Mucosa of rectum (tissue), 2 donors: Measurements from ENCODE around the gene MPHOSPH9.
"Not testable (repeated sequence)": the region's sequence is repeated elsewhere in the genome, so short reads cannot be mapped to it uniquely, and the experiment has no call there.

Experiments used
- H3K27ac ChIP-seq, 2 donors: one replicate each; pipeline ENCODE4 v1.7.0; 2013; ENCODE audit warnings: inconsistent platforms in 2 of 2, low read depth in 2 of 2, low read length in 2 of 2
- H3K27me3 ChIP-seq, 2 donors: one replicate each; pipeline ENCODE4 v1.7.0; 2013; ENCODE audit warnings: low read length in 2 of 2; ENCODE audit not compliant: control insufficient read depth in 2 of 2, insufficient read depth in 2 of 2
- H3K36me3 ChIP-seq, 2 donors: one replicate each; pipeline ENCODE4 v1.7.0; 2013; ENCODE audit warnings: low read length in 2 of 2; ENCODE audit not compliant: control insufficient read depth in 2 of 2, insufficient read depth in 2 of 2
- H3K4me1 ChIP-seq, 2 donors: one replicate each; pipeline ENCODE4 v1.7.0; 2013; ENCODE audit warnings: low read length in 2 of 2, mild to moderate bottlenecking in 1 of 2; ENCODE audit not compliant: control insufficient read depth in 2 of 2, insufficient read depth in 2 of 2
- H3K4me3 ChIP-seq, 2 donors: one replicate each; pipeline ENCODE4 v1.7.0; 2013; ENCODE audit warnings: low read length in 2 of 2
- H3K9ac ChIP-seq, 2 donors: one replicate each; pipeline ENCODE4 v1.7.0; 2013; ENCODE audit warnings: low read length in 2 of 2, low read depth in 1 of 2, mild to moderate bottlenecking in 1 of 2
- H3K9me3 ChIP-seq, 2 donors: one replicate each; pipeline ENCODE4 v1.7.0; 2013; ENCODE audit warnings: low read length in 2 of 2; ENCODE audit not compliant: control insufficient read depth in 2 of 2
- donor health status: healthy.
- donor health status: Normal muscosa, but diverticular disease.

The MPHOSPH9 gene

DNA sequence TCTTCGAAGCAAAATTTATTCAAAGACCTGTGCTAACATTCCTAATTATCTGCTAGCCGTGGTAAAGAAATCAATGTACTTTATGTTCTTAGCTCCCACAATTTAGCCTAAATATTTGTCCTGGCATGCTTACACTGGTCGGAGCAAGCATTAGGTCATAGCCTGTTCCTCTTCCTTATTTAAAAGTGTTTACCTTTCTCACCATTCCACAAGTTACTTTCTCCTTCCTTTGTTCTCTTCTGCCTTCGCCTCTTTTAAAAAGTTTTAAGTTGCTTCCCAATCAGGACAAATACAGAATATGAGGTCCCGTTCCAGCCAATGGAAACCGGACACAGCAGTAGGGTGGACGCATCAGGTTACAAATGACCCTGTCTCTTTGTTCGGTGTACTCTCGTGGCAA, 27.1 kb upstream of the MPHOSPH9 start:
- Histone ChIP-seq H3K36me3 (peaks cover 29 to 42% of the 10 kb centered on the region in 2 donors), H3K4me1 (no peaks in the 10 kb centered on the region), H3K9ac (no peak overlapping the region), H3K27ac (no peak overlapping the region), H3K27me3 (no peaks in the 10 kb centered on the region), H3K9me3 (no peaks in the 10 kb centered on the region), H3K4me3 (no peak overlapping the region)

DNA sequence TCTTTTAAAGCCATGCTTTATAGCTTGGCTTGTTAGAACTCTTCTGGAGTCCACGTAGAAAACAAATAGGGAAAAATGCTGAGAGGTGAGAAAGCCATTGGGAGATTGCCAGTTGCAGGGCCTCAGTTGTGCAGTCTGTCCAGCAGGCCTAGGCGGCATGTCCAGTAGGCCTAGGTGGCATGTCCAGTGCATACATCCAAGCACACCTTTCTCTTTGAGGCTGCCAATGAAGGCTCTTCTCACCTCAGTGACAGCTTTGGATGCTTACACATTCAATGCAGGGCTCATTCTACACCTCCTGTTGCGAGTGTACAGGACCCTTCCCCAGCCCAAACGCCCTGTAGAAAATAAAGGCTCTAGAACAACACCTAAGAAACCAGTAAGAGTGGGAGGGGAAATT, 25.7 kb upstream of the MPHOSPH9 start:
- H3K27me3 ChIP-seq: no peaks in the 10 kb centered on the region
- no peak overlapping the region for H3K9ac ChIP-seq
- no peaks in the 10 kb centered on the region for H3K4me1 ChIP-seq
- H3K4me3 ChIP-seq: no peak overlapping the region
- H3K9me3 ChIP-seq: no peaks in the 10 kb centered on the region
- no peak overlapping the region for H3K27ac ChIP-seq
- peaks cover 36 to 48% of the 10 kb centered on the region in 2 donors for H3K36me3 ChIP-seq

DNA sequence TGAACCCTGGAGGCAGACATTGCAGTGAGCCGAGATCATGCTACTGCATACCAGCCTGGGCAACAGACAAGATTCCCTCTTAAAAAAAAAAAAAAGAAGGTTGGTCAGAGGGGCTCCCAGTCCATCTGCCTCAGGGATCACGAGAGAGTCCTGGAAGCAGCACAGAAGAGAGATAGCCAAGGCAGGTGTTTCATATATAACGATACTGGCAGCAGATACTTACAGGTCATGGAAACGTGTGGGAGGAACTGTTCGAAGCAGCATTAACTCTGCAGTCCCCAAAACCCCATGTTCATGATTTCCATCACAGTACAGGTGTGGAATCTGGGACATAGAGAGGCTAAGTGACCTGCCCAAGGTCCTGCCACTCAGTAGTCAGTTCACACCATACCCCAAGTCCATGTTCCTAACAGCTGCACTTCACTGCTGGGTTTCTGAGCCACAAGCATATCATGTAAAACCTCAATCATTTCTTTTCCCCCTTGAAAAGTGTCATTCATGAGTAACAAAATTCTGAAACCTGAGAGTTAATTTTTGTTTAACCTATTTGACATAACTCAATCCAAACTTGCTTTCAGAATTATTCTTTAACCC, 22.0 kb upstream of the MPHOSPH9 start:
- Histone ChIP-seq H3K27ac (no peak overlapping the region), H3K9me3 (no peaks in the 10 kb centered on the region), H3K4me1 (peaks cover 8 to 18% of the 10 kb centered on the region in 2 donors), H3K9ac (no peak overlapping the region), H3K36me3 (peaks cover 28 to 30% of the 10 kb centered on the region in 2 donors), H3K27me3 (no peaks in the 10 kb centered on the region), H3K4me3 (no peak overlapping the region)

DNA sequence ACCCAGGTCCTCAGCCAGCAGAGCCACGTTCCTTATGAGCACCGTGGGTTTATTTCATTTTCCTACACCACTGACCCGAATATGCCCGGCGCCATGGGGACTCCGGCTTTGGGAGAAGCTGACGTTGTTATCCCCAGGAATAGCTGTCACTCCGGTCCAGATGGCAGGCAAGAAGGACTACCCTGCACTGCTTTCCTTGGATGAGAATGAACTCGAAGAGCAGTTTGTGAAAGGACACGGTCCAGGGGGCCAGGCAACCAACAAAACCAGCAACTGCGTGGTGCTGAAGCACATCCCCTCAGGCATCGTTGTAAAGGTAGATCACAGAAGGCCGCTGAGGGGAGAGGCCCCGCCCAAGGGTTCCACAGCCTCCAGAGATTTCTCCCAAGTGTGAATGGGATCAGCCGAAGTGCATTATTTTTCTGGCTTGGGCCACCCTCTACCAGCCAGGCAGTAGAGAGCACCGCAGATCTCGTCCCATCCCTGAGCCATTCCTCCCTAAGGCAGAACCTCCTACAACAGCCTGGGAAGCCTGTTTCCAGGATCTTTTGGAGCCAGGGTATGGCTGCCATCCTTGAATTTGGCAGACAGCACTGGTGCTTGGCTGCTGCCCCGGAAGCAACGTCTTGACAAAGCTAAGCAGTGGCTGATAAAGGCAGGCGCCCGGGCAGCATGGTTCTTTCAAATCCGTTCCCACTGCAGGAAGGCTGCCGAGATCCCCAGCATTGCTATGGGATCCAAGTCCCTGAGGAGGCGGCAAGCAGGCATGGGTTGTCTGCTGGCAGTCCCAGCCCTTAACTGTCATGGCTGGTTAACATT, 20.9 kb upstream of the MPHOSPH9 start:
- Histone ChIP-seq H3K9me3 (no peaks in the 10 kb centered on the region), H3K4me3 (no peak overlapping the region), H3K27me3 (no peaks in the 10 kb centered on the region), H3K36me3 (peaks cover 25 to 27% of the 10 kb centered on the region in 2 donors), H3K4me1 (peaks cover 8 to 18% of the 10 kb centered on the region in 2 donors), H3K27ac (no peak overlapping the region), H3K9ac (no peak overlapping the region)

DNA sequence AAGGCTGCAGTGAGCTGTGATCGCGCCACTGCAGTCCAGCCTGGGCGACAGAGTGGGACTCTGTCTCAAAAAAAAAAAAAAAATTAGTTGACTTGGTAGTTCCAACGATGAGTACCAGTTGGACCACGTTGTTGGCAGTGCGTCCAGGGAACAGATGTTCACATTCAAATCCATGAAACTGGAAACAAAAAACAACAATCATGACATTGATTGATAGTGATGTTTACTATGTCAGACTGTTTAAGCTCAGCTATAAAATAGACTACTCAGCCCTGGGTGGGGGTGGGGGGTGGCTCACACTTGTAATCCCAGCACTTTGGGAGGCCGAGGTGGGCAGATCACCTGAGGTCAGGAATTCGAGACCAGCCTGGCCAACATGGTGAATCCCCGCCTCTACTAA, 19.4 kb upstream of the MPHOSPH9 start:
- peaks cover 8 to 18% of the 10 kb centered on the region in 2 donors for H3K4me1 ChIP-seq
- not testable (repeated sequence) for H3K27ac ChIP-seq, H3K9me3 ChIP-seq, H3K27me3 ChIP-seq, H3K9ac ChIP-seq, H3K4me3 ChIP-seq
- H3K36me3 ChIP-seq: peaks cover 20 to 22% of the 10 kb centered on the region in 2 donors

DNA sequence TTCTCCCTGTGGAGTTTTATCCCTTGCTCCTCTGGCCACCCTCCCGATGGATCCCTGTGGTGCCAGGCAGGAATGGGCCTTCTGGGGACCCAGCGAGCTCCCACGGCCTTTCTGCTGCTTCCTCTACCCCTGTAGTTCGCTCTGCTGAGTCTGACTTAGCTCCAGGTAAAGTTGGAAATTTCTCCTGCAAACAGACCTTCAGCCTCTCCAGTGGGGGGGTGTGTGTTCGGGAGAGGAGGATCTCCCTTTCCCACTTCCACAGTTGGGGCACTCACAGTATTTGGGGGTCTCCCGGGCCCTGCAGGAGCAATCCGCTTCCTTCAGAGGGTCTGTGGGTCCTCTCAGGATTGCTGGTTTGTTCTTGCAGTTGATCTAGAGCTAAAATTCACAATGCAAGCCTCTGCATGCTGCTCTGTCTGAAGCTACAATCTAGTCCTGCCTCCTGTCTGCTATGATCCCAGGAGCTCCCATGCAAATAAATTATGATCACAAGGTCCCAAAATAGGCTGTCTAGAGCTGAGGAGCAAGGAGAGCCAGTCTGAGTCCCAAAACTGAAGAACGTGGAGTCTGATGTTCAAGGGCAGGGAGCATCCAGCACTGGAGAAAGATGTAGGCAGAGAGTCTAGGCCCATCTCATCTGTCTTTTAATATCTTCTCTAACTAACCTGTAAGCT, 18.6 kb upstream of the MPHOSPH9 start:
- Histone ChIP-seq H3K36me3 (peaks cover 18 to 20% of the 10 kb centered on the region in 2 donors), H3K27ac (peak overlapping the region; percentile 87 to 92)

DNA sequence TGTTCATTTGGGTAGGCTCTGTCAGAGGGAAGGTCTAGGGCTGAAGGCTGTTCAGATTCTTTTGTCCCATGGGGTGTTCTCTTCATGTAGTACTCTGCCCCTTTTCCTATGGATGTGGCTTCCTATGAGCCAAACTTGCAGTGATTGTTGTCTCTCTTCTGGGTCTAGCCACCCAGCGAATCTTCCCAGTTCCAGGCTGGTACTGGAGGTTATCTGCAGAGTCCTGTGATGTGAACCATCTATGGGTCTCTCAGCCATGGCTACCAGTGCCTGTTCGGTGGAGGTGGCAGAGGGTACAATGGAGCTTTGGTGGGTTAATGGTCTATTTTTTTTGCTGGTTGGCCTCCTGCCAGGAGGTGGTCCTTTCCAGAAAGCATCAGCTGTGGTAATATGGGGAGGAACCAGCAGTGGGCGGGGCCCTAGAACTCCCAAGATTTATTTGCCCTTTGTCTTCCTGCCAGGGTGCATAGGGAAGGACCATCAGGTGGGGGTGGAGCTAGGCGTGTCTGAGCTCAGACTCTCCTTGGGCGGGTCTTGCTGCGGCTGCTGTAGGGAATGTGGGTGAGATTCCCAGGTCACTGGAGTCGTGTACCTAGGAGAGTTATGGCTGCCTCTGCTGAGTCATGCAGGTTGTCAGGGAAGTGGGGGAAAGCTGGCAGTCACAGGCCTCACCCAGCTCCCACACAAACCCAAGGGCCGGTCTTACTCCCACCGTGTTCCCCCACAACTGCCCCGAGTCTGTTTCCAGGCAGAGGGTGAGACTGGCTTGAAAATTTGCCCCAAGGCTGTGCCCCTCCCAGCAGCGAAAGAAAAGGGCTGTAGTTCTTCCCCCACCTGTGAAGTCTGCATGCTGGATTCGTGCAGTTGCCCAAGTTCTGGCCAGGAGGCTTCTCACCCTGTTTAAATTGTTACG, 17.8 kb upstream of the MPHOSPH9 start:
- Histone ChIP-seq H3K27ac (peak overlapping the region; percentile 87 to 92), H3K4me1 (peaks cover 8 to 18% of the 10 kb centered on the region in 2 donors), H3K9me3 (no peaks in the 10 kb centered on the region), H3K27me3 (no peaks in the 10 kb centered on the region), H3K4me3 (peak overlapping the region; percentile 35 to 43), H3K9ac (peak overlapping the region; percentile 47 to 72), H3K36me3 (peaks cover 15 to 16% of the 10 kb centered on the region in 2 donors)

More for the DNA sequence above, 18.6 kb upstream of the MPHOSPH9 start:
- Histone ChIP-seq H3K9me3 (no peaks in the 10 kb centered on the region), H3K4me1 (peaks cover 8 to 18% of the 10 kb centered on the region in 2 donors), H3K27me3 (no peaks in the 10 kb centered on the region), H3K4me3 (peak overlapping the region; percentile 35 to 43), H3K9ac (peak overlapping the region; percentile 47 to 72)

DNA sequence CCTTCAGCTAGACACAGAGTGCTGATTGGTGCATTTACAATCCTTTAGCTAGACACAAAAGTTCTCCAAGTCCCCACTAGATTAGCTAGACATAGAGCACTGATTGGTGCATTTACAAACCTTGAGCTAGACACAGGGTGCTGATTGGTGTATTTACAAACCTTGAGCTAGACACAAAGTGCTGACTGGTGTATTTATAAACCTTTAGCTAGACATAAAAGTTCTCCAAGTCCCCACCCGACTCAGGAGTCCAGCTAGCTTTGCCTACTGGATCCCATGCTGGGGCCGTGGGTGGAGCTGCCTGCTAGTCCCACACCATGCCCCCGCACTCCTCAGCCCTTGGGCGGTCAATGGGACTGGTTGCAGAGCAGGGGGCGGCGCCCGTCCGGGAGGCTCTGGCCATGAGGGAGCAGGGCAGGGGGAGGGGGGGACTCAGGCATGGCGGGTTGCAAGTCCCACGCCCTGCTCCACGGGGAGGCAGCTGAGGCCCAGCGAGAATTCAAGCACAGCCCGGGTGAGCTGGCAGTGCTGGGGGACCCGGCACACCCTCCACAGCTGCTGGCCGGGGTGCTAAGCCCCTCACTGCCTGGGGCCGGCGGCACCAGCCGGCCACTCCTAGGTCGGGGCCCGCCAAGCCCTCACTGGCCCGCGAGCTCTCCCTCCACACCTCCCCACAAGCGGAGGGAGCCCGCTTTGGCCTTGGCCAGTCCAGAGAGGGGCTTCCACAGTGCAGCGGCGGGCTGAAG, 16.2 kb upstream of the MPHOSPH9 start:
- H3K27ac ChIP-seq, H3K9me3 ChIP-seq, H3K4me3 ChIP-seq, H3K9ac ChIP-seq, H3K27me3 ChIP-seq, H3K36me3 ChIP-seq: not testable (repeated sequence)
- peaks cover 8 to 18% of the 10 kb centered on the region in 2 donors for H3K4me1 ChIP-seq

DNA sequence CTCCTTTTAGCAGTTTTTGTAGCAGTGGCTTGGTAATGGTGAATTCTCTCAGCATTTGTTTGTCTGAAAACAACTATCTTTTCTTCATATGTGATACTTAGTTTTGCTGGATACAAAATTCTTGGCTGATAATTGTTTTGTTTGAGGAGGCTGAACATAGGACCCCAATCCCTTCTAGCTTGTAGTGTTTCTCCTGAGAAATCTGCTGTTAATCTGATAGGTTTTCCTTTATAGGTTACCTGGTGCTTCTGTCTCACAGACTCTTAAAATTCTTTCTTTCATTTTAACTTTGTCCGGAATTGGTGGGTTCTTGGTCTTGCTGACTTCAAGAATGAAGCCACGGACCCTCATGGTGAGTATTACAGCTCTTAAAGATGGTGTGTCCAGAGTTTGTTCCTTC, 15.2 kb upstream of the MPHOSPH9 start:
- H3K4me1 ChIP-seq: peaks cover 8 to 18% of the 10 kb centered on the region in 2 donors
- not testable (repeated sequence) for H3K9me3 ChIP-seq, H3K27ac ChIP-seq, H3K9ac ChIP-seq, H3K4me3 ChIP-seq, H3K27me3 ChIP-seq, H3K36me3 ChIP-seq
